HG02840 (cell line): Measurements from ENCODE around the gene TTC33.
A peak's percentile ranks its signal among the peaks of the same experiment; 100 is the strongest.

Experiments used
- ATAC-seq: cut with Tn5 transposase; IDR thresholded peaks from one replicate; pipeline ENCODE4 v1.9.1; 2021; ENCODE audit warnings: mild to moderate bottlenecking, moderate library complexity, moderate number of reproducible peaks; ENCODE audit not compliant: unreplicated experiment, low FRiP score

Gene TTC33

DNA sequence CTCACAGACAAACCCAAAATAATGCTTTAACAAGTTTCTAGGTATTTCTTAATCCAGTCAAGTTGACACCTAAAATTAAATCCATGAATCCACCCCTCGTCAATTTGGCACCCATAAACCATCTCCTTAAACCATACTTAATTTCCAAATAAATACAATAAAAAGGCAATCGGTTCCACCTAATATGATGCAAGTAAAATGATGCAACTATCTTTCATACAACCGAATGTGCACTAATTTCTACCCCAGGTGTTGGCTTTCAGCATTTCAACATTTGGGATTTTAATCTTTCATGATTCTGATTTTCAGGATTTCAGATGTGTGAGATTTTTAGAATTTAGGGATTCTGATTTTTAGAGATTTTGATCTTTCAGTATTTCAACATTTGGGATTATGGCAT lies 25.1 kb upstream of the TTC33 start:
- ATAC-seq, result no peak

DNA sequence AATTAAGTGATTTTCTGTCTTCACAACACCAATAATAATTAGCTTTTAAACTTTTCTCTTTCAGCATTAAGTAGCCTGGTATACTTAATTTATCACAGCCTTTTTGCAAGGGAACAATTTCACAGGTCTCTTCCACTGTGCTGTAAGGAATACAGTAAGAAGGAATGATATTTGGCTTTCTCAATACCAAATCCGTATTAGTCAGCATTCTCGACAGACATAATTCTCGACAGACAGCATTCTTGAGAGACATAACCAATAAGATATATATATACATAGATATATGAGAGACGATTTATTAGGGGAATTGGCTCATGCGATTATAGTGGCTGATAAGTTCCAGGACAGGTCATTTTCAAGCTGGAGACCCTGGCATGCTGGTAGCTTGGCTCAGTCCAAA lies 24.4 kb upstream of the TTC33 start:
- ATAC-seq, result no peak

DNA sequence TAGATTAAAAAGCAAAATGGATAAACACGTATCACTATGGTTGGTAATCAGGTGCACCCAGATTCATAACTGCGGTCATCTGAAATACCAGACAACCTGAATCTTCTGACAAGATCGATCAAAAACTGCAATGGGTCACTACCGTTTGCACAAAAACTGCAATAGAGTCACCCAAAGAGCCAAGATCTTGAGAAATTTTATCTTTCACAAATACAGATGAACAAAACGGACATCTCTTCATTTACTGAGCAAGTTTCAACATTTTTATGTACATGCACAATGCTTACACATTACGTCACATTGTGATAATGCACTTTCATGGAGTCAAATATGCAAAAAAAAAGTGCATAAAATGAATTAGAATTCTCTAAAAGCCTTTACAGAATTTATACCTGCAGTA lies 23.8 kb upstream of the TTC33 start:
- no peak for ATAC-seq

DNA sequence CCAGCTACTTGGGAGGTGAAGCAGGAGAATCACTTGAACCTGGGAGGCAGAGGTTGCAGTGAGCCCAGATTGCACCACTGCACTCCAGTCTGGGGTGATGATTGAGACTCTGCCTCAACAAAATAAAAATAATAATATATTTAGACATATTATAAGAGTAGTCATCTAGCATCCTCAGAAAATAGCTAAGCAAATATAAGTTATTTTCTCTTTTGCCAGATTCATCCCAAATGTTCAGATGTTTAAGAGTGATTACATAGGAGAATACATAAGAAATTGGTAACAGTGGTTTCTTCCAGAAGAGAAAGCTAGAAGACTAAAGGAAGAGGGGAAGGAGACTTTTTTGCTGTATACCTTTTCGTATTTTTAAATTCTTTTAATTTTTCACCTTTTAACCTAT lies 22.4 kb upstream of the TTC33 start:
- ATAC-seq, result no peak

DNA sequence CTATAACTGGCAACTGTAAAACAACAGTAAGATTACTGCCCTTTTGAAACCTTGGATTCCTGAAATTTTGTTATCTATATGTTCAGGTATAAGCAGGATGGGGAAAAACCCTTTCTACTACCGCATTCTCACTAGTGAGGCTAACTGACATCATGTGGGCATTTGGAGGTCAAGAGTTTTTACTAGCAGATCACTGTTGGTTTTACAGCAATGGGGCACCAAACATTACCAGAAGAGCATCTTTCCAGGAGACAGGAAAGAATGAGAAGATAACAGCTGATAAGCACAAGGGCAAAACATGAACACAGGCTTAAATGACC lies 20.9 kb upstream of the TTC33 start:
- ATAC-seq, result no peak

DNA sequence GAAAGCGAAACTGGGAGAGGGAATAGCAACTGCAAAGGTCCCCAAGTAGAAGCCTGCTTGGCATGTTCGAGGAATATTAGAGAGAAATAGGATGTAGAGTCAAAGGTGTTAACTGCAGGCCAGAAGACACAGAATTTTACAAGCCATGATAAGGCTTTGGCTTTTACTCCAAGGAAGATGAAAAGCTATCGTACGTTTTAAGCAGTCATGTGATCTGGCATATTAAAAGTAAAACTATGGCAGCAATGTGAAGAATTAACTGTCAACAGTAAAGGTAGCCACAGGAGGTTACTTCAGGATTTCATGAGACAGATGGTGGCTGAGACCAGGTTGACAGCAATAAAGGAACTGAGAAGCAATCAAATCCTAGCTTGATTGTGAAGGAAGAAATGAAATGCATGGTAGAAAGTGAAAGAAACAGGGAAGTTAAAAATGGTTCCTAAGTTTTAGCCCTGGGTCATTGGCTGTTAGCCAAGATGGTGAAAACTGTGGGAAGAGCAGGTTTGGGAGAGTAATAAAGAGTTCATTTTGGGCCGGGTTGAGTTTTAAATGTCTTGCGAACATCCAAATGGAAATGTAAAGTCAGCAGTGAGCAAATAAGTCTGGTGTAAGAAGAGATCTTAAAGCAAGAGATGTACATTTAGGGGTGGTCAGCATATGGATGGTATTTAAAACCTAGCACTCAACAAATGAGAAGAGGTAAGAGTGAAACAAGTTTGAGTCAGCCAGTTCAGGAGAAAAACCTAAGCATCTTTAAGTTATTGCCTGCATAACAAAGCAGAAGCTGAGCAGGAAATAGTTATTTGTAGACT lies 20.3 kb upstream of the TTC33 start:
- ATAC-seq, result no peak

DNA sequence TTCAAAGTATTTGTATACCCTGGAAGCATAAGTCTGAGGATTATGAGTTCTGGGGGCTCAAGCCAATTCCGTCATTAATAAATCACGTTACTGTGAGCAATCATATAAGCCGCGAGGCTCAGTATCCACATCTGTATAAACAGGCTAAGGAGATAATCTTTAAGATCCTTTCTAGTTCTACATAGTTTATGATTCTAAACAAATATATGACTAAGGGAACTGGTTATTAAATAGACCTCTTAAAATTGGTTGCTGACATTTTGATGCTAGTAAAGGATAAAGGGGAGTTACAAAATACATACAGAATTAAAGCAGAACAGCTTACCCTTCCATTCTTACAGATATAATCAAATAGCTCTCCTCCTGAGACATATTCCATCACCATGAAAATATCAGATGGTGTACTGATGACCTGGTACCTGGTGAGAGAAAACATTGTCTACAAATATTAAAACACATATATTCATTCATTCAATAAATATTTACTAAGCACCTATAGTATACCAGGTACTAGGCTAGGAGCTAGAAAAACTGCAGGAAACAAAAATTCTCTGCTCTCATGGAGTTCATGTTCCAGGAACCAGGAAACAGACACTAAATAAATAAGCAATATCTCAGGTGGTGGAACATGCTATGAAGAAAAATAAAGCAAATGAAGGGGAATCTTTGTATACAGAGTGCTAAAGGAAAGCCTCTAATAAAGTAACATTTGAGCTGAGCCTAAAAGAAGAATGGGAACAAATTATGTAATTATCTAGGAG lies 19.5 kb upstream of the TTC33 start:
- ATAC-seq, result no peak

DNA sequence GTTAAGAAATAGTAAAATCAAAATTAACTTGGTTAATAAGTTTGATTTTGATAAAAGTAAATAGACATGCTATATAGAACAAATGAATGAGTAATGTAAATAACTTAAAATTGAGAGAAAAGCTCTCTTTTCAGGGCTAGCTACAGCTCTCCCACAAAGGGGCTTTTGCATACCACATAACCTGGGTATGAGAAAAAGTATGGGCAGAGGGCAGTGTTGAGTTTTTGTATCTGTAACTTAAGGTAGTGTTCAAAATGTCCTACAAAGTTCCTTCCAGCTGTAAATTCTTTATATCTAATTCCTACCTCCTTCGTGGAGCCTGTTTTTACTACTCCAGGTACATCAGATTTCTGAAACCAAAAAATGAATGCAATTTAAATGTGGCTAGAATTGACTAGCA lies 18.9 kb upstream of the TTC33 start:
- no peak for ATAC-seq

DNA sequence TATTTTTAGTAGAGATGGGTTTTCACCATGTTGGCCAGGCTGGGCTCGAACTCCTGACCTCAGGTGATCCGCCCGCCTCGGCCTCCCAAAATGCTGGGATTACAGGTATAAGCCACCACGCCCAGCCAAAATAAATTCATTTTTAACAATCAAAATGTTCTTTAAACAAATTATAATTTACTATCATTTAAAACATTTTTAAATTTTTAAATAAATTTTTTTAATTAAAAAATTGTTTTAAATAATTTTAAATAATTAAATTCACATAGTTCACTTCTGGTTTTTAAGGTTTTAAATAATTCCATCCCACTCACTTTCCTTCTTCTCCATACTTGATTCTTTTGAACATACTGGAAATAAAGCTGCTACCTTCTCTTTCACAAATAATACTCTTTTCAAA lies 15.0 kb upstream of the TTC33 start:
- ATAC-seq, result no peak

DNA sequence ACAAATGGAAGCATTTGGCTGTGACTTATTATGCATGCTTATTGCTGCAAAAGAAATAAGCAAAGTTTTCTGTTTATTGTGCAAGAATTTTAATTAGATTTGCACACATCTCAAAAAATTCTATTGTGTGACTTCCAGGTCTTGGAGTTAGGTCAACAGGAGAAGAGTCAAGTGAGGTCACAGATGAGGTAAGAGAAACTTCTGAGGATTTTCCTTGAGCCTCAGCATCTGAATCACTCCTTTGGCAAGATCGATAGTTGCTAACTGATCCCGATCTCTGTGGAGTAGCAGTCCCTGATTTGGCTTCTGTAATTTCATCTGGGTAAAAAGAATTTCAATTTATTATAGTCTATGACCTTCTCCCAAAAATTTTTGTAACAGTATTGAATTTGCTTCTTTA lies 6.9 kb upstream of the TTC33 start:
- no peak for ATAC-seq

DNA sequence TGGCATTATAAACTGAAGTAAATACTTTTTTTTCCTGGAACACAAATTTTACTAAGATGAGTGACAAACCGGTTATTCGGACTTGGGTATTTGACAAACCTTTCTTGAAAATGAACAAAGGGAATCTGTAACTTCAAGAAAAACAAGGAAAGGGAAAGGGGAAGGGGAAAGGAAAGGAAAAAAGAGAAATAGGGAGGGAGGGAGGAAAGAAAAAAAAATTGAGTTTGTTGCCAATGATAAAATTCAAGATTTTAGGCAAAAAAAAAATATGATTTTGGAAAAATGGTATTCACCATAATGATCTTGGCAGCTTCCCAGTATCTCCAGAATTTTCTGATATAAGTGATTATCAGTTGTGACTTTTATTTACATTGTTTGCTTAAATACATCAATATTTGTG lies 1.6 kb upstream of the TTC33 start:
- ATAC-seq, result no peak

DNA sequence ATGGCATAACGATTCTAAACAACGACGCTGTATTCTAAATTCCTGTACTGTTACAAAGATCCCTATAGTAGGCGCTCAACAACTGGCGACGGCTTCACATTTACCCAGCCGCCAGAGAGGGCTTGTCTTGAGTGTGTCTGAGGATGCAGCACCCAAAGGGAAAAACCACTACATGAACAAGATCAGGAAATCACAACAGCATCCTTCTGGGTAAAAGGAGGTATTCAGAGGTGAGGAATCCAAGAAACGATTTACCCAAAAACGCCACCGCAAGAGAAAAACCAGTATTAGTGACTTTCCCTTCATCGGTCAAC lies 711 bp downstream of the TTC33 start:
- peak; percentile 79 for ATAC-seq

DNA sequence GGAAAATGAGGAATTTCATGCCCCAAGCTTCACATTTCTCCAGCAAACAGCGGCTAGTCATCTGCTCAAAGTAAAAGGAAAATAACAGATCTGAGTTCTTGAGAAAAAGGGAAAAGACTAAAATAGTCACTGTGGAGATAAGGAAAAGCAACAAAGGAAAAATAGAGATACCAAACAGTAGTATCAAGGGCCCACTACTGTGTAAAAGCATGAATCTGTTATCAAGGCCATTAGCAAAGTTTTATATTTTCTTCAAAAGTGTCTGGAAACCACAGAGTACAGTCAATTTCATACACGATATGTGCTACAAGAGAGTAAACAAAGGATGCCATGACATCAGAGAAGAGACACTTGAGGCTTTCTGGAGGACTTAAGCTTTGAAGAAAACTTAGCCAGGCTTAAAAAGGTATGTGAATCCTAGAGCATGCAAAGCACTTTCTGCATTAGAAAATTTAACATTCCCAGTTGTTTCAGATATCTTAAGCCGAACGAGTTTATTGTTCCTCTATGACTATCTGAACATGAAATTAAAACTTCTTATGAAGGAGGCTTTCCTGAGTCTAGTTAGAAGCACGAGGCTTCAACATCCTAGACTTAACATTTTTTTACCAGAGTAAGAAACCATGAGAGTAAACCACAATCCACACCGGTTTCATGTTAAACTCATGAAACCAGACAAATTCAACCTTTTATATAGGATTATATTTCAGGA lies 1.2 kb downstream of the TTC33 start:
- ATAC-seq, result peak; percentile 3

DNA sequence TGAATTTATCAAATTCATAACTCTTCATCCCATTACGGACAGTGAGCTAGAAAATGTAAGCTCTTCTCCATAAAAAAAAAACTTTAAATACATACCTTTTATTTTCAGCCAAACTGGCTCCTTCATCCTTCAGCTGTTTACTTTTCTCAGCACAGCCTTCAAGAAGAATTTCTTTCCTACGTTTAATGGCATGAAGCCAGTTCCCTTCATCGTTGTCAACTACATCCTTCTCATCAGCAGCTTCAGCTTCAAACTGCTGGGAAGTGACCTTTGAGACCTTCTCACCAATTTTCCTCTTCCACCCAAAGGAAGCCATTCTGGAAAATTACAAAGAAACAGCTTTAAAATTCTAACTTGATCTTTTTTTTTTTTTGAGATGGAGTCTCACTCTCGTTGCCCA lies 9.1 kb downstream of the TTC33 start:
- ATAC-seq, result no peak

DNA sequence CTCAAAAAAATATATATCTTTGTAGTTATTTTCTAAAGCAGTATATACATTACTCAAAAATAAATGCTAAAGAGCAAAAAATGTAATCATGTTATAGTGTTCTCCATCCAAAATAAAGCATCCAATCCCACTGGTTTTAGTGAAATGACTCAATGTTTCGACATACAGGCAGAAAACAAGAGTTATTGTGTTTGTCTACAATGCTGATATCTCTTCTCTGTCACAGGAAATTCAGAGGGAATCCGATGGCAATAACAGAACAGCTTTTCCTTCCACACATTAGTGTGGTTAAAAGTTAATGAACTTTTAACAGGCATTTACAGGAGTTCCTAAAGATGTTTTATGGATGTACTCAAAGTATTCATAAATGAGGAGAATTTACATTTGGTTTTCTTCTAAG lies 12.0 kb downstream of the TTC33 start:
- no peak for ATAC-seq

DNA sequence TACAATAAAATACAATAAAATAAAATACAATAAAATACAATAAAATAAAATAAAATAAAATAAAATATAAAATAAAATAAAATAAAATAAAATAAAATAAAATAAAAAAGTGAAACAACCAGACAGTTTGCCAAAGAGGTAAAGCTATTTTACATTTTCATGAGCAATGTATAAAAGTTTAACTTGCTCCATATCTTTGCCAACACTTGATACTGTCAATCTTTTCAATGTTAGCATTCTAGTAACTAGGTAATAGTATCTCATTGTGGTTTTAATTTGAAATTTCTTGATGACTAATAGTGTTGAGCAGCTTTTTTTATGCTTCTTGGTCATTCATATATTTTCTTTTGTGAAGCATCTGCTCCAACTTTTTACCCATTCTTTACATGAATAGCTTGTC lies 17.3 kb downstream of the TTC33 start:
- no peak for ATAC-seq

DNA sequence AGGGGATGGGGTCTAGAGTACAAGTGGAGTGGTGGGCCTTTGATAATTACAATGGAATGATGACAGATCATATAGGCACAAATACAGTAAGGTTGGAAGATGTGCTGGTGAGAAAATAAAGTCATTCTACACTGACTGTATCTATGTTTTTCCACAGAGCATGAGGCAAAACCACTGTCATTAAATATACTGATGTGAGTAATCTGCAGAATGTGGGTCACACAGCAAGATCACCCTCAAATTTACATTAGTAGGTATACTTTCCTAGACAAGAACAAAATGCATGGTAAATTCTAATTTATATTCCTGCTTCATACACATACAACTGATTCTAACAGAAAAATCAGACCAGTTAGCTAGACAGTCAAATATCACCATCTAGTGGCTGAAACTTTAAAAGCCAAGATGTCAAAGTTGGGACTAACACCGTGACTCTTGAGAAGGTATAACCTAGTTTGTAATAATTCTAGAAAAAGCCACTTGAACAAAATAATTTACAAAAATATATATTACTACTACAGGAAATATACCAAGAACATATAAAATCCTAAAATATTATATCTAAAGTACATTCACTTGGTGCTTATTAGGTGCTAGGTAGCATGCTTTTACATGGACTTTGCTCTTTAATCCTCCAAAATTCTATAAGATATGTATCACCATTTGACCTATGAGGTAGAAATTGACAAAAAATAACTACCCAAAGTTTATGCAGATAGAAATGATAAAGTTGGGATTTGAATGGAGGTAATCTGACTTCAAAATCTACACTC lies 19.5 kb downstream of the TTC33 start:
- no peak for ATAC-seq

DNA sequence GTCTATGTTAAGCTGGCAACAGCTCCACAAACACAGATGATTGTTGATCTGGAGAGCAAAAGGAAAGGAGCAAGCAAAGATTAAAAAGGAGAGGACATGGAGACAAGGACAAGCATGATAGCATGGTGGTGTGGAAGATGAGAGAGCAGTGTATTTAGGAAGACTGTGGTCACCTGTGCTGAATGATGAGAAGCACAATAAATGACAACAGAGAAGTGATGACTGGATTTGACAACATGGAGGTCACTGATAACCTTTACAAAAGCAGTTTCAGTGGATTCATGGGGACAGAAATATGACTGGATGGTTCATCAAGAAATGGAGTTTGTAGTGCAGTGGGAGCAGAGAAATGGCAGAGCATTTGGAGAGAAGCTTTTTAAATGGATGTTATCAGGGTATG lies 20.2 kb downstream of the TTC33 start:
- no peak for ATAC-seq

DNA sequence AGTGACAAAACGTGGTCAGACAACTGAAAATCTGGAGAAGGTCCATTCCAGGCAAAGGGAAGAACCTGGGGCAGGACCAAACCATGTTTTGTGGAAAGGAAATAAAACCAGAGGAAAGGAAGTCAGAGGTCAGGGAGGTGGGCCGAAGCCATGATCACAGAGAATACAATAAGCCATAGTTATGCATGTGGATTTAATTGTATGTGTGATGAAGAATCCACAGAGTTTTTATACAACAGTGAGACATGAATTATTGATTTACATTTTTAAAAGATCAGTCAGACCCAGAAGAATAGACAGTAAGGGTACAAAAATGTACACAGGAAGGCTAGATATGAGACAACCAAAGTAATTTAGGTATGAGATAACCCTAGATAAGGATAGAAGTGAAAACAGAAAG lies 20.8 kb downstream of the TTC33 start:
- no peak for ATAC-seq

DNA sequence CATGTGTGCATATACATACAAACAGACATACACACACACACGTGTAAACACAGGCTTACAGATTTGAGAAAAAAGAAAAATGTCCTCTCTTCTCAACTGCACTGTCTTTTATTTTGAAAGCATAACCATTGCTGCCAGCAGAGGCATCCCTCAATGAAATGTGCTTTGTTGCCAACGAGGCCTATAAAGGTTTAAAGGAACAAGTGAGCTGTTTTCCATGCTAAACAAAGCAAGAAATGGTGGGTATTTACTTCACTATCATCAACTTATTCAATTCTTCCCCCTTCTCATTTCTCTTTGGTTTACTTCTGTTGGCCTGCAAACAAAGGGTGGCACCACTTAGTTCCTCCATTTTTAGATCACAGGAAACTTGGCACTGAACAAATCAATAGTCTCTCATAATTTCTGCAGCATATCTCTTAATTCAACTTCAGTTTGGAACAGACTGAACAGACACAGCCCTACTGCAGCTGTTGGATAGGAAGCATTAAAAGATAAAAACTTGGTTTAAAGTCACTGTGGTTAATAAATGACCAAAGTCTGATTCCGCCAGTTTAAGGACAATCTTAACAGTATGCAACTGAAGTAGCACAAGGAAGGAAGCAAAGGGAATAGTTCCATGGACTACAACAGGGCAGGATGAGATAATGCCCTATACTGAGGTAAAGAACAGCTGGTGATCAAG lies 21.7 kb downstream of the TTC33 start:
- no peak for ATAC-seq

DNA sequence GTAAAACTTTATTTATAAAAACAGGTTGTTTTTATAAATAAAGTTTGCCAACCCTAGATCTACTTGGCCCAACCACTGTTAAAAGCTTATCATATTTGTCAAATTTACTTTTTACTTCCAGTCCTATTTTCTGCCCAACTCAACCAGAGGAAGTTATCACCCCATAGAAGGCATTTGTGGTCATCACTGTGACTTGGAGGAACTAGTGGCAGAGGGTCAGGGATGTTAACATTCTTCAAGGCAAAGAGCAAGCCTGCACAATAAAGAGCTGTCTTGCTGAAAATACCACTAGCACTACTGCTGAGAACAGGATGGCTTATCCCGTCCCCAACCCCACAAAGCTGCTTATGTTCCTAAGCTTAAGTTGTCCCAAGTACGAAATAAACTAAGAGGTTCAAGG lies 22.3 kb downstream of the TTC33 start:
- ATAC-seq, result no peak
